Panc1 (cell line): ENCODE measurements around the gene RNU5D-1. TPM values are rescaled to one million over a fixed set of nuclear protein-coding genes. Genes with fewer than 3 reads are reported as not detected.

ENCODE experiments used
- ATAC-seq: fragments of 200-7000 bp; cut with Tn5 transposase; 2 replicates; pipeline ENCODE4 v1.9.1; 2020; ENCODE audit warnings: mild to moderate bottlenecking, moderate library complexity
- BruUV-seq: library from RNA; stranded (reverse); fragments of 400-500 nt; replicated peaks from 2 replicates; lab custom pipeline; 2021; lab: Mats Ljungman, UMichigan
- CTCF ChIA-PET: fragments of 300-600 bp; sonication (Branson Sonifier 250); formaldehyde crosslinking; loops from one replicate; lab custom pipeline; 2022; ENCODE audit warnings: antibody characterized with exemption; lab: Charles Lee
- POLR2A ChIA-PET: fragments of 300-600 bp; sonication (Branson Sonifier 250); formaldehyde crosslinking; loops from one replicate; lab custom pipeline; 2022; ENCODE audit warnings: antibody characterized with exemption; lab: Charles Lee
- DNase-seq: peaks from one replicate; pipeline ENCODE4 v3.0.0-alpha.2; 2010; ENCODE audit warnings: low read depth, low spot score
- H3K27ac ChIP-seq: 2 replicates; pipeline ENCODE4 v1.5.1; 2011; ENCODE audit warnings: mild to moderate bottlenecking, low read length, inconsistent platforms
- H3K27me3 ChIP-seq: fragments of 200-500 bp; sonication (Bioruptor generic); 2 replicates; pipeline ENCODE4 v1.6.0; 2014; ENCODE audit warnings: low read length, inconsistent platforms; ENCODE audit not compliant: control insufficient read depth, insufficient read depth
- H3K36me3 ChIP-seq: fragments of 200-500 bp; sonication (Bioruptor generic); 2 replicates; pipeline ENCODE4 v1.5.1; 2014; ENCODE audit warnings: inconsistent platforms, mild to moderate bottlenecking, low read length, moderate library complexity; ENCODE audit not compliant: control insufficient read depth, insufficient read depth
- H3K4me1 ChIP-seq: 2 replicates; pipeline ENCODE4 v1.5.1; 2011; ENCODE audit warnings: inconsistent platforms, mild to moderate bottlenecking, low read length, moderate library complexity; ENCODE audit not compliant: control insufficient read depth, insufficient read depth
- H3K4me3 ChIP-seq, 2 experiments: 2 replicates each; pipeline ENCODE4 v1.5.1; 2011 to 2012; ENCODE audit warnings: low read depth in 2 of 2, low read length in 2 of 2, mild to moderate bottlenecking in 2 of 2, inconsistent platforms in 1 of 2, moderate library complexity in 1 of 2
- H3K9me3 ChIP-seq: fragments of 200-500 bp; sonication (Bioruptor generic); 2 replicates; pipeline ENCODE4 v1.5.1; 2014; ENCODE audit warnings: low read depth, mild to moderate bottlenecking, inconsistent platforms, low read length, moderate library complexity; ENCODE audit not compliant: control insufficient read depth, insufficient read depth
- POLR2AphosphoS5 ChIP-seq: IDR thresholded peaks from 2 replicates; pipeline ENCODE4 v1.6.1; 2012; ENCODE audit warnings: mild to moderate bottlenecking, low read depth, low read length, moderate library complexity
- SIN3A ChIP-seq: IDR thresholded peaks from 2 replicates; pipeline ENCODE4 v1.6.1; 2012; ENCODE audit warnings: low read depth, mild to moderate bottlenecking, low read length, moderate library complexity, borderline replicate concordance; ENCODE audit not compliant: insufficient read depth
- TCF7L2 ChIP-seq: IDR thresholded peaks from 2 replicates; pipeline ENCODE4 v1.6.1; 2011; ENCODE audit warnings: mild to moderate bottlenecking, low read depth, low read length, inconsistent platforms
- in situ Hi-C: cut with HindIII; loops from 2 replicates; pipeline ENCODE4 v1.10.0; 2016; ENCODE audit warnings: low sequenced_read_pairs, low pct_unique_long_range_greater_than_20kb
- intact Hi-C: fragments of 100-400 bp; cut with micrococcal nuclease; formaldehyde crosslinking; loops from one replicate; pipeline ENCODE4 v1.10.0; 2022; ENCODE audit not compliant: unreplicated experiment
- total RNA-seq: library from RNA; stranded (reverse); gene quantifications from one replicate; pipeline ENCODE4 v1.2.1, GENCODE V29; 2021; ENCODE audit not compliant: unreplicated experiment
- TF ChIP-seq, protein P1 (sequence below), 2 experiments: IDR thresholded peaks; 2 replicates each; pipeline ENCODE4 v1.6.1; 2011 to 2012; ENCODE audit warnings: low read depth in 2 of 2, control low read depth in 1 of 2, low read length in 1 of 2, mild to moderate bottlenecking in 1 of 2, moderate library complexity in 1 of 2; ENCODE audit not compliant: insufficient read depth in 1 of 2
- TF ChIP-seq, protein P2 (sequence below): fragments of 450-650 bp; IDR thresholded peaks from 2 replicates; pipeline ENCODE4 v1.5.1; 2017; ENCODE audit warnings: mild to moderate bottlenecking

RNU5D-1 gene
- total RNA-seq, 1 experiment from 2014 or later, result not detected

DNA sequence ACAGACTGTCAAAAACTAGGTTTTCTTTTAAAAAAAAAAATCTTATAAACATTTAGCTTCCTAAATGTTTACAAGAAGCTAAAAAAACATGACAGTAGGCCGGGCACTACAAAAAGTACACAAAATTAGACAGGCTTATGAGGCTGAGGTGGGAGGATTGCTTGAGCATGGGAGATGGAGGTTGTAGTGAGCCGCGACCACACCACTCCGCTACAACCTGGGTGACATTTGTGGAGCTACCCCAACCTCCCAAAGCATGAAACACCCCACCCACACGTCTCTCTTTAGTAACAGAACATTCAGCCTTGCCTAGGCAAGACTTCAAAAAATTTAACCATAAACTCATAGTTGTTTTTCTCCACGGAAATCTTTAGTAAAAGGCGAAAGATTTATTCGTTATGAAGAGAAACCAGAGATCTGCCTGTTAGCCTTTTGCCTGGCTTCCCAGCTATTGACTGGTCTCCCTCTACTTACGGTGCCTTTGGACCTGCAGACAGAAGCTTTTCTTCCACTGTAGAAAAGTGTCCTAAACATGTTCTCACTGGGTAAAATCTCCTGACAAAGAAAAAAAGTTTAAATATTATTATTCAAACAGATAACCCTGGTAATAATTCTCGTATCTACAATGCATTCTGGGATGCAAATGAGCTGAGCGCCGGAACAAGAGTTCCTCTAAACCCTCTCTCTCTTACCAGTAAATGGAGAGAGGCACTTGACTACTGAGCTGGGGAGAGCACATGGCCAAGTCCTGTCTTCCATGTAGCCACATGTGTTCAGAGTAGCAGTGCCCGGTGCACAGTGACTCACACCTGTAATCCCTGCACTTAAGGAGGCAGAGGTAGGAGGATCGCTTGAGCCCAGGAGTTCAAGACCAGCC is 9.2 kb downstream of the RNU5D-1 start:
- H3K4me1 ChIP-seq, result peaks cover 7% of the 10 kb centered on the region
- in situ Hi-C loops, result no loop called here
- no peak overlapping the region for H3K4me3 ChIP-seq
- CTCF ChIA-PET, result interaction anchor here (0.6 to 1.1 kb wide), 2 partner anchors 9 to 15 kb away, joined by 3 to 9 read pairs; partner anchors contain the start of gene RNU5D-1
- TSS peak; percentile 100 for BruUV-seq
- ATAC-seq (peak; percentile 98), DNase-seq (peak; percentile 98)
- POLR2A ChIA-PET, result interaction anchor here (0.5 to 1.7 kb wide), 19 partner anchors 9 to 285 kb away, joined by 3 to 83 read pairs (median 4); partner anchors contain the start of genes PLK3, RNU5D-1 and RPS8
- H3K27me3 ChIP-seq, result no peaks in the 10 kb centered on the region
- no peaks in the 10 kb centered on the region for H3K9me3 ChIP-seq
- H3K27ac ChIP-seq, result peak overlapping the region; percentile 97
- intact Hi-C loops, result no loop called here
- H3K36me3 ChIP-seq, result no peaks in the 10 kb centered on the region
- TF ChIP-seq, protein P1, sequence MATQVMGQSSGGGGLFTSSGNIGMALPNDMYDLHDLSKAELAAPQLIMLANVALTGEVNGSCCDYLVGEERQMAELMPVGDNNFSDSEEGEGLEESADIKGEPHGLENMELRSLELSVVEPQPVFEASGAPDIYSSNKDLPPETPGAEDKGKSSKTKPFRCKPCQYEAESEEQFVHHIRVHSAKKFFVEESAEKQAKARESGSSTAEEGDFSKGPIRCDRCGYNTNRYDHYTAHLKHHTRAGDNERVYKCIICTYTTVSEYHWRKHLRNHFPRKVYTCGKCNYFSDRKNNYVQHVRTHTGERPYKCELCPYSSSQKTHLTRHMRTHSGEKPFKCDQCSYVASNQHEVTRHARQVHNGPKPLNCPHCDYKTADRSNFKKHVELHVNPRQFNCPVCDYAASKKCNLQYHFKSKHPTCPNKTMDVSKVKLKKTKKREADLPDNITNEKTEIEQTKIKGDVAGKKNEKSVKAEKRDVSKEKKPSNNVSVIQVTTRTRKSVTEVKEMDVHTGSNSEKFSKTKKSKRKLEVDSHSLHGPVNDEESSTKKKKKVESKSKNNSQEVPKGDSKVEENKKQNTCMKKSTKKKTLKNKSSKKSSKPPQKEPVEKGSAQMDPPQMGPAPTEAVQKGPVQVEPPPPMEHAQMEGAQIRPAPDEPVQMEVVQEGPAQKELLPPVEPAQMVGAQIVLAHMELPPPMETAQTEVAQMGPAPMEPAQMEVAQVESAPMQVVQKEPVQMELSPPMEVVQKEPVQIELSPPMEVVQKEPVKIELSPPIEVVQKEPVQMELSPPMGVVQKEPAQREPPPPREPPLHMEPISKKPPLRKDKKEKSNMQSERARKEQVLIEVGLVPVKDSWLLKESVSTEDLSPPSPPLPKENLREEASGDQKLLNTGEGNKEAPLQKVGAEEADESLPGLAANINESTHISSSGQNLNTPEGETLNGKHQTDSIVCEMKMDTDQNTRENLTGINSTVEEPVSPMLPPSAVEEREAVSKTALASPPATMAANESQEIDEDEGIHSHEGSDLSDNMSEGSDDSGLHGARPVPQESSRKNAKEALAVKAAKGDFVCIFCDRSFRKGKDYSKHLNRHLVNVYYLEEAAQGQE (IDR thresholded peaks at IDR 0.05; ENCODE audit: insufficient read depth in 1 of 2, low read depth in 2 of 2, low read length in 1 of 2), result peak in 1 of 2 experiments; percentile 46; a peak in 1 of 4 replicates
- peak; percentile 100 for TF ChIP-seq SIN3A
- peak; percentile 100 for TF ChIP-seq POLR2AphosphoS5
- TF ChIP-seq, protein P2, sequence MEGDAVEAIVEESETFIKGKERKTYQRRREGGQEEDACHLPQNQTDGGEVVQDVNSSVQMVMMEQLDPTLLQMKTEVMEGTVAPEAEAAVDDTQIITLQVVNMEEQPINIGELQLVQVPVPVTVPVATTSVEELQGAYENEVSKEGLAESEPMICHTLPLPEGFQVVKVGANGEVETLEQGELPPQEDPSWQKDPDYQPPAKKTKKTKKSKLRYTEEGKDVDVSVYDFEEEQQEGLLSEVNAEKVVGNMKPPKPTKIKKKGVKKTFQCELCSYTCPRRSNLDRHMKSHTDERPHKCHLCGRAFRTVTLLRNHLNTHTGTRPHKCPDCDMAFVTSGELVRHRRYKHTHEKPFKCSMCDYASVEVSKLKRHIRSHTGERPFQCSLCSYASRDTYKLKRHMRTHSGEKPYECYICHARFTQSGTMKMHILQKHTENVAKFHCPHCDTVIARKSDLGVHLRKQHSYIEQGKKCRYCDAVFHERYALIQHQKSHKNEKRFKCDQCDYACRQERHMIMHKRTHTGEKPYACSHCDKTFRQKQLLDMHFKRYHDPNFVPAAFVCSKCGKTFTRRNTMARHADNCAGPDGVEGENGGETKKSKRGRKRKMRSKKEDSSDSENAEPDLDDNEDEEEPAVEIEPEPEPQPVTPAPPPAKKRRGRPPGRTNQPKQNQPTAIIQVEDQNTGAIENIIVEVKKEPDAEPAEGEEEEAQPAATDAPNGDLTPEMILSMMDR, result no peak
- peak; percentile 68 for TF ChIP-seq TCF7L2

DNA sequence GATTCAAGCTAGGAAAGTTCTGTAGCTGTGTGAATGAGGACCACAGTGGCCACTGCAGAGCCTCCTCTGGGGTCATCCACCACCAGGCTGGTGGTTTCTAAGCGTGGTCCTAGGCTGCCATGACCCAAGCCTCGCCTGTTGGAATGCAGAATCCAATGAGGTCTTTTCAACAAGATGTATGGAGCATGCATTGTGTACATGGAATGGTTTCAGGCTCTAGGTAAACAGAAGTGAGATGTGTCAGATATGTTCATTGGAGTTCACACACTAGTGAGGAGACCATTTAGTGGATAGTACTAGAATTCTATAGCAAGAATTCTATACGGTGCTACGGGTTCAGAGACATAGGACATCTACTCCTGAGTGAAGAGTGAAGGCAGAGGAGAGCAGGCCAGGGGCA is 10.7 kb downstream of the RNU5D-1 start:
- DNase-seq, result no peak
- no peaks in the 10 kb centered on the region for H3K36me3 ChIP-seq
- peaks cover 7% of the 10 kb centered on the region for H3K4me1 ChIP-seq
- H3K27me3 ChIP-seq, result peaks cover 3% of the 10 kb centered on the region; the same call in 1 of the 2 replicates
- H3K9me3 ChIP-seq, result no peaks in the 10 kb centered on the region
- intact Hi-C loops (no loop called here), in situ Hi-C loops (no loop called here)
- ChIA-PET POLR2A (no interaction called here), CTCF (interaction anchor here (0.7 kb wide), 2 partner anchors 67 to 288 kb away, joined by 12 read pairs; no protein-coding TSS in a partner anchor)
- no TSS peak for BruUV-seq
- TF ChIP-seq POLR2AphosphoS5 (no peak), SIN3A (no peak)
- TF ChIP-seq, protein P2, result no peak
- no peak overlapping the region for H3K4me3 ChIP-seq
- ATAC-seq, result no peak
- no peak overlapping the region for H3K27ac ChIP-seq
